Ishikawa (cell line): ENCODE results near the gene OR56A1.

ENCODE experiments used
- CEBPB ChIP-seq: IDR thresholded peaks from 2 replicates; pipeline ENCODE4 v1.6.1; 2012
- CREB1 ChIP-seq: IDR thresholded peaks from 2 replicates; pipeline ENCODE4 v1.6.1; 2012; ENCODE audit warnings: low read depth
- EGR1 ChIP-seq: IDR thresholded peaks from 2 replicates; pipeline ENCODE4 v1.6.1; 2012
- EP300 ChIP-seq: IDR thresholded peaks from 2 replicates; pipeline ENCODE4 v1.6.1; 2012; ENCODE audit warnings: borderline replicate concordance
- FOXM1 ChIP-seq: IDR thresholded peaks from 2 replicates; pipeline ENCODE4 v1.6.1; 2012; ENCODE audit warnings: low read depth, borderline replicate concordance
- NFIC ChIP-seq: IDR thresholded peaks from 2 replicates; pipeline ENCODE4 v1.6.1; 2012
- TAF1 ChIP-seq: IDR thresholded peaks from 2 replicates; pipeline ENCODE4 v1.6.1; 2012; ENCODE audit warnings: low read depth, mild to moderate bottlenecking
- TCF12 ChIP-seq: IDR thresholded peaks from 2 replicates; pipeline ENCODE4 v1.6.1; 2012; ENCODE audit warnings: low read depth
- TEAD4 ChIP-seq: IDR thresholded peaks from 2 replicates; pipeline ENCODE4 v1.6.1; 2012
- YY1 ChIP-seq: IDR thresholded peaks from 2 replicates; pipeline ENCODE4 v1.6.1; 2012; ENCODE audit warnings: low read depth
- ZBTB7A ChIP-seq: IDR thresholded peaks from 2 replicates; pipeline ENCODE4 v1.6.1; 2012; ENCODE audit warnings: low read depth
- TF ChIP-seq, protein P1 (sequence below): IDR thresholded peaks from 2 replicates; pipeline ENCODE4 v1.6.1; 2012; ENCODE audit warnings: low read depth, mild to moderate bottlenecking
- TF ChIP-seq, protein P2 (sequence below): IDR thresholded peaks from 2 replicates; pipeline ENCODE4 v1.6.1; 2012
- TF ChIP-seq, protein P3 (sequence below): IDR thresholded peaks from 2 replicates; pipeline ENCODE4 v1.6.1; 2012

OR56A1 gene

DNA sequence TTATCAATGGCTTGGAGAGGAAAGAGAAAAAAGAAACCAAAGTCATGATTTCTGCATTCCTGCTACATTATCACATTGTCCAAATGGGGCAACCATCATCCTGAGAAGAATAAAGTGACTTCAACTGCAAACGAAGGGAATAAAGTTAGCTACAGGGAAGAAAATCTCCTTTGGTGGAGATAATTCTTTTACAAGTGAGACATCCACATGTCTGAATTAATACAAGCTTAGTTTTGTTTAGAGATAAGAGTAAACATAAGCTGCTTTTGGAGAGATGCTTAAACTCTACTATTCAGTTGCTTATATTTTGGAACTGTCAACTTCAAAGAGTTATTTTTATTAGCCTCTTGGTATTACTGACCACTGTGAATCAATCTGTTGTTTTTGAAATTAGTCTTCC is 43.7 kb downstream of the OR56A1 start, which contains the start of gene OR52L1:
Gene OR52L1 (minus strand): TSS at position 101 of the 400 bp plus-strand sequence. CDS start 55 bp downstream, at position 46.
- TF ChIP-seq FOXM1 (no peak), EGR1 (no peak), CREB1 (no peak), TEAD4 (no peak), ZBTB7A (no peak), TAF1 (no peak), CEBPB (no peak), NFIC (no peak)
- TF ChIP-seq, protein P1, sequence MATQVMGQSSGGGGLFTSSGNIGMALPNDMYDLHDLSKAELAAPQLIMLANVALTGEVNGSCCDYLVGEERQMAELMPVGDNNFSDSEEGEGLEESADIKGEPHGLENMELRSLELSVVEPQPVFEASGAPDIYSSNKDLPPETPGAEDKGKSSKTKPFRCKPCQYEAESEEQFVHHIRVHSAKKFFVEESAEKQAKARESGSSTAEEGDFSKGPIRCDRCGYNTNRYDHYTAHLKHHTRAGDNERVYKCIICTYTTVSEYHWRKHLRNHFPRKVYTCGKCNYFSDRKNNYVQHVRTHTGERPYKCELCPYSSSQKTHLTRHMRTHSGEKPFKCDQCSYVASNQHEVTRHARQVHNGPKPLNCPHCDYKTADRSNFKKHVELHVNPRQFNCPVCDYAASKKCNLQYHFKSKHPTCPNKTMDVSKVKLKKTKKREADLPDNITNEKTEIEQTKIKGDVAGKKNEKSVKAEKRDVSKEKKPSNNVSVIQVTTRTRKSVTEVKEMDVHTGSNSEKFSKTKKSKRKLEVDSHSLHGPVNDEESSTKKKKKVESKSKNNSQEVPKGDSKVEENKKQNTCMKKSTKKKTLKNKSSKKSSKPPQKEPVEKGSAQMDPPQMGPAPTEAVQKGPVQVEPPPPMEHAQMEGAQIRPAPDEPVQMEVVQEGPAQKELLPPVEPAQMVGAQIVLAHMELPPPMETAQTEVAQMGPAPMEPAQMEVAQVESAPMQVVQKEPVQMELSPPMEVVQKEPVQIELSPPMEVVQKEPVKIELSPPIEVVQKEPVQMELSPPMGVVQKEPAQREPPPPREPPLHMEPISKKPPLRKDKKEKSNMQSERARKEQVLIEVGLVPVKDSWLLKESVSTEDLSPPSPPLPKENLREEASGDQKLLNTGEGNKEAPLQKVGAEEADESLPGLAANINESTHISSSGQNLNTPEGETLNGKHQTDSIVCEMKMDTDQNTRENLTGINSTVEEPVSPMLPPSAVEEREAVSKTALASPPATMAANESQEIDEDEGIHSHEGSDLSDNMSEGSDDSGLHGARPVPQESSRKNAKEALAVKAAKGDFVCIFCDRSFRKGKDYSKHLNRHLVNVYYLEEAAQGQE = no peak
- TF ChIP-seq, protein P2, sequence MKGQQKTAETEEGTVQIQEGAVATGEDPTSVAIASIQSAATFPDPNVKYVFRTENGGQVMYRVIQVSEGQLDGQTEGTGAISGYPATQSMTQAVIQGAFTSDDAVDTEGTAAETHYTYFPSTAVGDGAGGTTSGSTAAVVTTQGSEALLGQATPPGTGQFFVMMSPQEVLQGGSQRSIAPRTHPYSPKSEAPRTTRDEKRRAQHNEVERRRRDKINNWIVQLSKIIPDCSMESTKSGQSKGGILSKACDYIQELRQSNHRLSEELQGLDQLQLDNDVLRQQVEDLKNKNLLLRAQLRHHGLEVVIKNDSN = no peak
- TF ChIP-seq, protein P3, sequence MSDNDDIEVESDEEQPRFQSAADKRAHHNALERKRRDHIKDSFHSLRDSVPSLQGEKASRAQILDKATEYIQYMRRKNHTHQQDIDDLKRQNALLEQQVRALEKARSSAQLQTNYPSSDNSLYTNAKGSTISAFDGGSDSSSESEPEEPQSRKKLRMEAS = no peak

DNA sequence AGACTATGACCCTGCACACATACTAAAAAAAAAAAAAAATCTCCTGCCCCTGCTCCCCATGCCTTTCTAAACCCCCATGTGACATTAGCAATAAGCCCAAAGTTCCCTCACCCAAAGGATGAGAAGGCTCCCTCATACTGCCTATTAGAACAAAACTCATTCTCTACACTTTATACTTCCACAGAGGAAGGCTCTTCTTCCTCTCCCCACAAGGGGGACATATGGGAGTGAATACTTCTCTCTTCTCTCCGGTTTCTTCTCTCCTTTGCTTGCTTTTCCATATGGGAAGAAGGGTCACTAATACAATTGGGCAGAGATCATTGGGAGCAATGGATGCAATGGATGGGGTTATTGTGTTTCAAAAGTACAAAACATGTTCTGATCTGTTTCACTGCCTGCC is 47.1 kb downstream of the OR56A1 start:
- TF ChIP-seq CREB1 (no peak), EGR1 (no peak), NFIC (no peak), TEAD4 (no peak)
- TF ChIP-seq, protein P3 = no peak

DNA sequence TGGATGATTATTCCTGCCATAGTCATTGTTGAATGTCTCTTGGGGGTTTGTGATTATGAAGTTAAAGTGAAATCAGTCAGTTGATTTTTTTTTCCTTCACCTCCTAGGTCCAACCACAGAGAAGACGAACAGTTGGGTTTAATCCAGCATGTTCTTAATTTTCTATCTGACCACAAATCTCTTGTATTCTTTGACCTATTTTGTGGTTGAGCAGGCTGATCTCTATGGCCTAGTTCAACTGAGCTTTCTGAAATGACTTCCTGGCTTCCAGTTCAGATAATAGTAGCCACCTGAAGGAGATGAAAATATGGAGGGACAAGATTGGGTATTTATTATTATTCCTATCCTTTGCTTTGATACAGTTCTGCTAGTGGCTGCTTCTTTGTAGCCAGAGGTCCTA is 57.0 kb downstream of the OR56A1 start:
- TF ChIP-seq TAF1 (no peak), EP300 (no peak), EGR1 (no peak), ZBTB7A (no peak), YY1 (no peak), NFIC (no peak), TCF12 (no peak)
- TF ChIP-seq, protein P2 = no peak
- TF ChIP-seq, protein P1 = no peak
